NCI-H446 (cell line): ENCODE data around the gene PSME2.

Source experiments
- DNase-seq, 2 experiments: peaks; one replicate each; lab custom pipeline; 2025; lab: John Stamatoyannopoulos, UW

PSME2 gene

GRCh38 chr14:24151404-24152080, 5.1 kb upstream of the PSME2 start:
- no peak for DNase-seq

- DNase-seq = no peak
Measured at GRCh38 chr14:24150993-24151392, 4.6 kb upstream of the PSME2 start.

- DNase-seq = no peak
Measured at GRCh38 chr14:24150567-24150966, 4.2 kb upstream of the PSME2 start.

- no peak for DNase-seq
Measured at GRCh38 chr14:24150061-24150460, 3.7 kb upstream of the PSME2 start.

- DNase-seq = no peak
Measured at GRCh38 chr14:24149302-24149969, 3.0 kb upstream of the PSME2 start.

GRCh38 chr14:24147761-24148428, 1.5 kb upstream of the PSME2 start:
- no peak for DNase-seq

GRCh38 chr14:24146978-24147760, 759 bp upstream of the PSME2 start, which contains the start of gene RNF31:
Gene RNF31 (plus strand): TSS chr14:24147498. CDS start chr14:24147699, 201 bp downstream.
- DNase-seq = peak; percentile 97 to 99

- DNase-seq = no peak
Measured at GRCh38 chr14:24145690-24146452, 539 bp downstream of the PSME2 start.

- DNase-seq = no peak
Measured at GRCh38 chr14:24145219-24145618, 1.2 kb downstream of the PSME2 start.

GRCh38 chr14:24144451-24144850, 2.0 kb downstream of the PSME2 start:
- no peak for DNase-seq

GRCh38 chr14:24143511-24143910, 2.9 kb downstream of the PSME2 start:
- no peak for DNase-seq

GRCh38 chr14:24141097-24141880, 5.1 kb downstream of the PSME2 start, which contains the start of gene EMC9:
Gene EMC9 (minus strand): TSS chr14:24141591. CDS start chr14:24141304, 287 bp downstream.
- peak; percentile 99 to 100 for DNase-seq

GRCh38 chr14:24139272-24139934, 7.0 kb downstream of the PSME2 start:
- no peak for DNase-seq

GRCh38 chr14:24138396-24139271, 7.8 kb downstream of the PSME2 start:
- DNase-seq = no peak

GRCh38 chr14:24137529-24138395, 8.6 kb downstream of the PSME2 start:
- no peak for DNase-seq

- DNase-seq = no peak
Measured at GRCh38 chr14:24136684-24137528, 9.5 kb downstream of the PSME2 start.
